Kidney capillary endothelial cell (primary cell): Measurements from ENCODE around the gene S100A4.
"Not testable (repeated sequence)": the region's sequence is repeated elsewhere in the genome, so short reads cannot be mapped to it uniquely, and the experiment has no call there.

Source experiments
- DNase-seq: peaks from one replicate; pipeline ENCODE4 v3.0.0-alpha.2; 2018; ENCODE audit warnings: low spot score

The S100A4 gene

GRCh38 chr1:153533689-153534201, 11.9 kb downstream of the S100A4 start:
- peak; percentile 91 for DNase-seq

GRCh38 chr1:153532769-153533599, 12.6 kb downstream of the S100A4 start:
- DNase-seq = peak; percentile 84

GRCh38 chr1:153532181-153532580, 13.4 kb downstream of the S100A4 start:
- DNase-seq = no peak

GRCh38 chr1:153531638-153532037, 14.0 kb downstream of the S100A4 start:
- no peak for DNase-seq

GRCh38 chr1:153527683-153528040, 17.9 kb downstream of the S100A4 start:
- DNase-seq = no peak

- no peak for DNase-seq
Observed at GRCh38 chr1:153527023-153527682, 18.5 kb downstream of the S100A4 start.

GRCh38 chr1:153526132-153526543, 19.5 kb downstream of the S100A4 start:
- no peak for DNase-seq

- no peak for DNase-seq
Observed at GRCh38 chr1:153525088-153525728, 20.4 kb downstream of the S100A4 start.

GRCh38 chr1:153522353-153523048, 23.1 kb downstream of the S100A4 start:
- DNase-seq = not testable (repeated sequence)

- DNase-seq = not testable (repeated sequence)
Observed at GRCh38 chr1:153521808-153522207, 23.8 kb downstream of the S100A4 start.

GRCh38 chr1:153520818-153521476, 24.7 kb downstream of the S100A4 start:
- no peak for DNase-seq

GRCh38 chr1:153520137-153520691, 25.4 kb downstream of the S100A4 start:
- DNase-seq = not testable (repeated sequence)

- DNase-seq = no peak
Observed at GRCh38 chr1:153519242-153519641, 26.4 kb downstream of the S100A4 start.

GRCh38 chr1:153515504-153516394, 29.9 kb downstream of the S100A4 start:
- DNase-seq = no peak

- DNase-seq = no peak
Observed at GRCh38 chr1:153513666-153514065, 31.9 kb downstream of the S100A4 start.

- no peak for DNase-seq
Observed at GRCh38 chr1:153513023-153513422, 32.6 kb downstream of the S100A4 start.

- DNase-seq = peak; percentile 81
Observed at GRCh38 chr1:153510984-153511410, 34.6 kb downstream of the S100A4 start.

- DNase-seq = peak; percentile 53
Observed at GRCh38 chr1:153509729-153510354, 35.8 kb downstream of the S100A4 start.

GRCh38 chr1:153509036-153509435, 36.6 kb downstream of the S100A4 start:
- no peak for DNase-seq
